AG20443 (cell line): ENCODE data around the gene GPR146.

ENCODE experiments used
- DNase-seq: peaks from one replicate; pipeline ENCODE4 v3.0.0; 2012; ENCODE audit warnings: low spot score, mixed read lengths

The GPR146 gene

DNA sequence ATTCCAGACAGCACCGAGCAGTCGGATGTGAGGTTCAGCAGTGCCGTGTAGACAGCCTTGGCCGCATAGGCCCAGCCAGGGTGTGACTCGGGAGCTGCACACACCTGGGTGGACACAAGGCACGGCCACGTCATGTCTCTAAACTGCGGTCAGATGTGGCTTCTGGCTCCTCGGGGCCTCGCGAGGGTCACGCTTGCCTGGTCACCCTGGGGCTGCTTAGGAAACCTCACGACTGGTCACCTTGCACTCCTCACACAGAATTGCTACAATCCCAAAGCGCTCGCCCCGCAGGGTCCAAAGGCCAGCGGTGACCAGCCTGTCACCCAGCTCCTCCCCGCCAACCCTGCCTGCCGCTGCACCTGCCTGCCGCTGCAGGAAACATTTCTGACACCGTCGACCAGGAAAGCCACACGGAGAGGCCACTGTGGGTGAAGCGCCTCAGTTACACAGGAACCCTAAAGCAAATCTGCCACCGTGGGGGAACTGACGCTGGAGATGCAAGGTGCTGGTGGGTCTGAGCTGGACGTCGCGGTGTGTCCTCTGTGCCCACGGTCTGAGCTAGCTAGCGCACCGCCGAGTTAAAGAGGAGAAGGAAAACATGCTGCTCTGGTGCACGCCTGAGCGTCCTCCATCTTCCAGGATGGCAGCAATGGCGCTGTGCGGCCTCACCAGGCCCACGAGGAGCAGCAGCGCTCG lies 48.6 kb downstream of the GPR146 start:
- DNase-seq = no peak

- DNase-seq = no peak
Measured at GRCh38 chr7:1093502-1093843, 49.1 kb downstream of the GPR146 start.

DNA sequence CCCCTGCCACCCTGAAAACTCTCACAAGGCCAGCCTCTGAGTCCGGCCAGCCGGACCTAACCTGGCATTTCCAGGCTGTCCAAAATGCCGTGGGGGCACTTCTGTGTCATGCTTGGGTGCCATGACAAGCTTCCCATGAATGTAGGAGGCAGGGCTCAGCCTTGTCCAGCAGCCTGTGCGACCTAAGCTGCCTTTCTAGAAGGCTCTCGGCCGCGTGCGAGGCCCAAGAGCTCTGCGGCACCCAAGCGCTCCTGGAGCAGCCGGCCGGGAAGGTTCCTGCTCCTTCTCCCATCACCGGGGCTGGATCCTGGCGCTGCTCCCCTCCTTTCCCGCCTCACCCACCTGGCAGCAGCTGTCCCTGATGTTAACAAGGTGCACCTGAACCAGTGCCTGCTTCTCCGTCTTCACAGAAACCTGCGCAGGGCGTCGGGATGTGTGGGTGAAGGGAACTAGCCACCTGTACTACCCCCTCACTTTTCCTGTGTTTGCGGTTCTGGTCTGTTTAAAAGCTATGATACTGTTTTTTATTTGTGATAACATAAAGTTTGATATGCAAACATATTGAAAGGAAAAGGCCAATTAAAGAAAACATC lies 49.7 kb downstream of the GPR146 start:
- DNase-seq = no peak

GRCh38 chr7:1094870-1095269 lies 50.5 kb downstream of the GPR146 start:
- DNase-seq = no peak

DNA sequence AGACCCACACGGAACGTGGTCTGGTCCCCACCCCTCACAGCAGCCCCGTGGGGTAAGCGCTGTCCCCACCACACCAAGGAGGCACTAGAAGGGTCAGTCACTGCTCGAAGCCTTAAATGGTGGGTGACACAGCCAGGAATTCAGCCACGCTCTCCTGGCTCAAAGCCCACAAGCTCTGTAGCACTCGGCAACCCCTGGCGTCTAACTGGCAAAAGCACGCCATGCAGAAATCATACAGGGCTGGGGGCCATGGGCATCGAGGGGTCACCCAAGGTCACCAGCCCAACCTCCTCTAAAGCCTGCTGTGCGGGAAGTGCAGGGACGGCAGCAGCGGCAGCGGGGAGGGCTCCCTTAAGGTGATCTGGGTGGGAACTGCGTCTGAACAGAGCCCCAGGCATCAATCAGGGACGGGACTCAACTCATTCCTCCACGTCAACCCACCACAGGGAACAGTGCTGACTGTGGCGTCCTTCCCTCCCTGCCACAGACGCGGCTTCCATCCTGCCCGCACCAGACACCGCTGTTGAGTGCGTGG lies 51.3 kb downstream of the GPR146 start:
- DNase-seq = no peak

DNA sequence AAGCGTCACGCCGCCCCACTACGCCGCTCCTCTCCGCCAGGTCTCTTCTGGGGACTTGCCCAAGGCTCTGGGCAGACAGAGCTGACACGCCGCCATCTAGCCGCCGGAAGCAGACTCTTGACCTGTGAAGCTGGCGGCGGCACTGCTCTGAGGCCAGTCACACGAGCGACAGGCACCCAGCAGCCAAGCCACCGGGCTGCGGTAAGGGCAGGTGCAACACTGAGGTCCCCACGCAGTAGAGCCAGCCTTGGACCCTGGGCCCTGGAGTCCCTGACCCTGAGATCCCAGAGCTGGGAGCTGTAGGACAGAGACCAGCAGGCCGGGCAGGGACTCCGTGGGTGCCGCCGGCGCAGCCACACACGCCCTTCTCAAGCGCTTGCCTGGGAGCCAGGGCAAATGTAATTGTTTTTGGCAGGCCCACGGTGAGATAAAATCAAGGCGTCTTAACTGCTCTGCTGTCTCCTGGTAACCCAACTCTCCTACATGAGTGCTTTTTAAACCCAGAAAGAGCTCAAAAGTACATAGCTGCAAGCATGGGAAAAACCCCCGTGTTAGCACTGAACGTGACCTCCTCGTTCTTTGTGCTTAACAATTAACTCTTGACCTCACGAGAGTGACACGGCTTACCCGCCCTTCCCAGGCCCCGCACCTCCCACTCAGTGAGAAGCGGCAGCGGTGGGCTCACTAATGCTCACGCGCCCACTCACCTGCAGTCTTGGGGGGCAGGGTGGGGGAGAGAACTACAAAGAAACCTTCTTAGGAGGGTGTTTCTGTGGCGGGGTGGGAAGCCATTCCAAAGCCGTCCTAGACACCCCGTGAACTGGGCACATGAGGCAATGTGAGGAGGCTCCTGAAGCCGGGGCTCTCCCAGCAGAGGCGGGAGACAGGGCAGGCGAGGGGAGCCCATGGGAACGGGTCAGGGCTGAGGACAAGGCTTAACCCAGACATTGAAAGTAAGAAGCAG lies 52.1 kb downstream of the GPR146 start:
- no peak for DNase-seq

GRCh38 chr7:1097120-1097504 lies 52.8 kb downstream of the GPR146 start:
- DNase-seq = no peak

DNA sequence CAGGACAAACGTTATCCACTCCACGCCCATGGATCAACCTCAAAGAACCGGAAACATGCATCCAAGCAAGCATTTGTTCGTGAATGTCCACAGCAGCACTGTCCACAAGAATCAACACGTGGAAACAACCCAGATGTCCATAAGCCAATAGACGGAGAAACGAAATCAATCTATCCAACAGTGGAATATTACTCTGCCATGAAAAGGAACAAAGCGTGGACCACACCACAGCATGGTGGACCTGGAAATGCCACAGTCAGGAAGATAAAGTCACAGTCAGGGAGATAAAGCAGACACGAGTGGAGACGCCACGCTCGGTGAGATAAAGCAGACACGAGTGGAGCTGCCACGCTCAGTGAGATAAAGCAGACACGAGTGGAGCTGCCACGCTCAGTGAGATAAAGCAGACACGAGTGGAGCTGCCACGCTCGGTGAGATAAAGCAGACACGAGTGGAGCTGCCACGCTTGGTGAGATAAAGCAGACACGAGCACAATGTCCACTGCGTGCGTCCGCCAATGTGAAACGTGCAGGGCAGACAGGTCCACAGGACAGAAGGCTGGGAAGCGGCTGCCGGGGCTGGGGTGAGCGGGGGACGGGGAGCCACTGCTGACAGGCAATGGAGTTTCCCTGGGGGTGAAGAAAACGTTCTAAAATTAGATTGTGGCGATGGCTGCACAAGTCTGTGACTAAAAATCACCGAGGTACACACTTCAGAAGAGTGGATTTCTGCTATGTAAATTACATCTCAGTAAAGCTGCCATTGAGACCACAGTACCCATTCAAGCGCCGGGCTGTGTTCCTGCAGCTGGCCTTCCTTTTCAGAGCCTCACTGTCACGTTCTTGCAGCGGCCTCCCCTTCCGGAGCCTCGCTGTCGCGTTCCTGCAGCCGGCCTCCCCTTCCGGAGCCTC lies 54.2 kb downstream of the GPR146 start:
- DNase-seq = no peak

DNA sequence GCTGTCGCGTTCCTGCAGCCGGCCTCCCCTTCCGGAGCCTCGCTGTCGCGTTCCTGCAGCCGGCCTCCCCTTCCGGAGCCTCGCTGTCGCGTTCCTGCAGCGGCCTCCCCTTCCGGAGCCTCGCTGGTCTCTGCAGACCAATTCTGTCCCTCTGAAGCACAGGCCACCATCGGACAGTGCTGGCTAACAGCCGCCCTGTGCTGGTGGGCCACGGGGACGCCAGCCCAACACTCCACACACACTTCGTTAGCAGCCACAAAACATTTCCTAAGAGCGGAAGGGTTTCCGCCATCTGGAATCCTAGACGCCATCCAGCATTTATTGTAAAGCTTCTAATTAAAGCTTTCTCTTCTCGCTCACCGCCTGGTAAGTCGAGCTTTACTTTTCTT lies 54.8 kb downstream of the GPR146 start:
- no peak for DNase-seq

DNA sequence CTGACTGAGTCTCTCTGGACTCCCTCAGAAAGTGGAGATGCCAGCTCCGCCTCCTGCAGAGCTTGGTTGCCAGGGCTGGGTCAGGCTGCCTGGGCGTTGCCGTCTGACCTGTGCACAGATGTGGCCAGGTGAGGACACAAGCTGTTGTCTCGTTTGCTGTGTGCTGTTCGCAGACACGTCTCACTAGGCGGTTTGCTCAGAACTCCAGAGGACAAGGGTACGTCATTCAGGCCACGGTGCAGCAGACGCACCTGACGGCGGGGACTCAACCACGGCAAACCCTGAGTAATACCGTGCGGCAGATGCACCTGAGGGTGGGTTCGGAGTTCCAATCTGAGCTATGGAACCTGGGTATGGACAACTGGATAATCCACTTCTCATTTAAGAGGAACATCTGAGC lies 55.3 kb downstream of the GPR146 start:
- no peak for DNase-seq

DNA sequence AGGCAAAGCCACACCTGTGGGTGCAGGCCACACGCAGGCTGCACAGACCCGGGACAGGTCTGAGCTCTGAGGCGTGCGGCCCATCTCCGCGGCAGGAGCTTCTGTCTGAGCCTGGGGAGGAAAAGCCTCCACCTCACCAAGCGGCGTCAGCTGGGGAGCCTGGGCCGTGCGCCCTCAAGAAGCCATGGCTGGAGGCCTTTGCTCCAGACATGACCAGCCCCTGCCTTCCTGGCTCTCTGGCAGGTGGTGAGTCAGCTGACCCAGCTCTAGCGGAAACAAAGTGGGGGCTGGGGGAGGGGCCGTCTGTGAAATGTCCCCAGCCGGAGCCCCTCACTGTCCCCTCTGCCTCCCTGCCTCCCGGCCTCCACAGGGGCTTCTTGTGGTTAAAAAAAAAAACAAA lies 56.0 kb downstream of the GPR146 start:
- DNase-seq = no peak

GRCh38 chr7:1100834-1101562 lies 56.7 kb downstream of the GPR146 start:
- DNase-seq = no peak

DNA sequence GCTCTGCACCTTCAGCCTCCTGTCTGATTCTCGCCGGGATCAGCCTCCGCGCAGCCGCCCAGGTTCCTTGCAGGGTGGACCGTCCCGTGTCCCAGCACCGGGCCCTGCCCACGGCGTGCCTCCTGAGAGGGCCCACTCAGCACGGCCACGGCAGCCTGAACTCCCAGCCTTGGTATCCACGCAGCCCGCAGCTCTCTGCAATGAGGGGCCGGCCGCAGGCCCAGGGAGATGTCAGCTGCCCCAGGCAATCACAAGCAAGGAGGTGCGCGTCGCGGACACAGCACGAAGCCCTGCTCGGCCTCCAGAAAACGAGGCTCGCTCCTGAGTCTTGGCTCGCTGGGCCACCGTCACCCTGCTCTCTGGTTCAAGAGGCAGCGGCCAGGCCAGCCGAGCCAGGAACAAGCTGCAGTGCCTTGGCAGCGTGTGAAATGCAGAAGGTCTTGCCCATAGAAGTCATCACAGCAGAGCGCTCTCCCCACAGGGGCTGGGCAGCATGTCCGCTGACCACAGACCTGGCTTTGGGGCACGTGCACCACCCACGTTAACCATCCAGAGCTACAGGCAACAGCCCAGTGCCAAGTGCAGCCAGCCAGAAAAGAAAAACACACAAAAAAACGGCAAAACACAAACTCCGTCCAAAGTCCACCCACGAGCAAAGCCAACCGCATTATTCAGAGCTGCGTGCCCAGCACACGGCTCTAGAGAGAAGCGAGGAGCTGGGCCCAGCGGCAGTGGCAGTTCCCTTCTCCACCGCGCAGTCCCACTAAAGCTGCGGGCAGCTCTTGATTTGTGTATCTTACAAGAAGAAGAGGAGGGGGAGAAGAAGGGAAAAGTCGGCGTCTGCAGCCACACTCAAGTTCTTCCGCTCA lies 57.5 kb downstream of the GPR146 start:
- no peak for DNase-seq

DNA sequence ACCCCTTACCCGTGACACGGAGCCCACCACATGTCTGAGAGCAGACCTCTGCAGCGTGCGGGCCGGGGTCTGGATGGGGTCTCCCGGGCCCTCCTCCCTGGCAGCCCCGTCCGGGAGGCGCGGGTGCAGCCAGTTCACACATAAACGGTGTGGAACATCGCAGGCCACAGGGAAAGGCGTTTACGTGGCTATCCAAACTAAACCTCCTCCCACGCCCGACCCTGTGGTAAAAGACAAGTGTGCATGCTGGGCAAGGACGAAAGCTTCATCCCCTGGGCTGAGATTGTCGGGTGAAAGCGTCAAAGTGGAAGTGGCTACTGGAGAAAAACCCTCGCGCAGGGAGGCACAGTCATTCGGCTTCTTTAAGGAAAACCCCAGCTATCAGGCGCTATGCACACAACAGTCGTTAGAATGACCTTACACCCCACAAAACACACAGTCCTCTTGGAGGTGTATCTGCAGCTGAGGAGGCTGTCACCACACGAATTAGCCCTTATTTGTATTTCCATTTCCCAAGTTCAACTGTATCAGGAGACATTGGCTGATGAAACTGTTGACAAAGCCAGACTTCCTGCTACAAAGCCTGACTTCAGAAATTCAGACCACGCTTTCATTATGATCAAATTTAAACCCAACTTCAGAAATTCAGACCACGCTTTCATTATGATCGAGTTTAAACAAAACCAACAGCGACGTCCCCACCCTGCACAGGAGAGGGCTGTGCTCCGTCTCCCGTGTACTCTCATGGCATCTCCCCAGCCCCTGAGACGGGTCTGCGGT lies 58.9 kb downstream of the GPR146 start:
- no peak for DNase-seq

DNA sequence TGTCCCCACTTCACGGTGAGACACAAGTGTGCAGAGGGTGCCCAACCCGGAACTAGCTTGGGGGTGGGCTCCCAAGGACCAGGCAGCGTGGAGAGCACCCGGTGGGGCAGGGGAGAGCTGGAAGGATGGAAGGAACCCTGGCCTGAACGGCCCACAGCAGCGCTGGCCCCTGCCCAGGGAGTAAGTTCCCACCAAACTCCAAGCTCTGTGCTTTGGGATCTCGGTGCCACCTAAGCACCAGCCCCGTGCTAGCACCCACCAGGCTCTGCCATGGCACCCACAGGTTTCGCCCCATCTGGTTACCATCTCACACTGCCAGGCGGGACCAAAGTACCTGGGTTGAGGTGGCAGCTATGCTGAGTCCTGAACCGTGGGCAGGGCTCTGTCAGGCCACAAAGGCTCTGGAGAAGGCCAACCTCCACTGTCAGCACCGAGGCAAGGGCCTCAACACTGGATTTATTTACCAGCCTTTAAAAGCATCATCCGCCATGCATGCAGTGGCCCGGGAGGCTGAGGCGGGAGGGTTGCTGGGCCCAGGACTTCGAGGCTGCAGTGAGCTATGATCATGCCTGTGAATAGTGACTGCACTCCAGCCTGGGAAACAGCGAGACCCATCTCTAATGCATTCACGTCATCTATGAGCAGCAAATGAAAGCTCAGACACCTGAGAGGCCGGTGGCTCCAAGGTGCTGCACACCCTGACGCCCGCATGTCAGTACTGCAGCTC lies 59.6 kb downstream of the GPR146 start:
- DNase-seq = no peak

- DNase-seq = no peak
Measured at GRCh38 chr7:1104516-1105179, 60.3 kb downstream of the GPR146 start.

GRCh38 chr7:1105189-1105588 lies 60.8 kb downstream of the GPR146 start:
- DNase-seq = no peak
